OCI-LY1 (cell line): ENCODE data around the gene NFIX.

Source experiments
- CTCF ChIP-seq: fragments of 200-600 bp; sonication (generic), shearing (Covaris generic); IDR thresholded peaks from 2 replicates; pipeline ENCODE4 v1.5.1; 2017; ENCODE audit warnings: mild to moderate bottlenecking, antibody characterized with exemption, low read length, moderate library complexity, mixed read lengths
- EZH2 ChIP-seq: fragments of 200-600 bp; sonication (generic), shearing (Covaris generic); IDR thresholded peaks from 2 replicates; pipeline ENCODE4 v1.8.0; 2017; ENCODE audit warnings: borderline replicate concordance, mixed run types, mild to moderate bottlenecking, antibody characterized with exemption, low read length, moderate library complexity, mixed read lengths

- TF ChIP-seq CTCF (no peak), EZH2 (no peak)
These were observed 39.3 kb upstream of the NFIX start for GRCh38 chr19:12955996-12956395.
